GM23338 (cell line): ENCODE results near the gene VPS37C. TPM values are rescaled to one million over a fixed set of nuclear protein-coding genes. Genes with fewer than 3 reads are reported as not detected.

Source experiments
- CREB1 ChIP-seq: fragments of 250-450 bp; sonication (Bioruptor Pico); IDR thresholded peaks from 2 replicates; pipeline ENCODE4 v1.5.0; 2020; ENCODE audit warnings: low read depth, mild to moderate bottlenecking, moderate library complexity
- STAT1 ChIP-seq: IDR thresholded peaks from one replicate; pipeline ENCODE4 v1.6.1; 2016; ENCODE audit warnings: antibody characterized with exemption; ENCODE audit not compliant: unreplicated experiment
- ZNF462 ChIP-seq: fragments of 250-450 bp; sonication (Bioruptor Pico); IDR thresholded peaks from 2 replicates; pipeline ENCODE4 v1.5.0; 2020; ENCODE audit warnings: mild to moderate bottlenecking, moderate library complexity
- polyA plus RNA-seq: library from polyadenylated mRNA; unstranded; fragments of >200 nt; fragmentation: Nextera tagmentation; extraction: Ambion mirVana; gene quantifications from 2 replicates; pipeline ENCODE4 v1.2.1, GENCODE V29; 2016
- total RNA-seq: library from RNA; depleted of rRNA; stranded (reverse); fragments of >200 nt; shearing (Covaris generic); gene quantifications from 2 replicates; pipeline ENCODE4 v1.2.3, GENCODE V29; 2014
- TF ChIP-seq, protein P1 (sequence below): IDR thresholded peaks from one replicate; pipeline ENCODE4 v1.6.1; 2018; ENCODE audit warnings: antibody characterized with exemption; ENCODE audit not compliant: unreplicated experiment

VPS37C gene
- total and polyA plus RNA-seq, 2 experiments from 2014 or later = 8.8 to 19.4 TPM

DNA sequence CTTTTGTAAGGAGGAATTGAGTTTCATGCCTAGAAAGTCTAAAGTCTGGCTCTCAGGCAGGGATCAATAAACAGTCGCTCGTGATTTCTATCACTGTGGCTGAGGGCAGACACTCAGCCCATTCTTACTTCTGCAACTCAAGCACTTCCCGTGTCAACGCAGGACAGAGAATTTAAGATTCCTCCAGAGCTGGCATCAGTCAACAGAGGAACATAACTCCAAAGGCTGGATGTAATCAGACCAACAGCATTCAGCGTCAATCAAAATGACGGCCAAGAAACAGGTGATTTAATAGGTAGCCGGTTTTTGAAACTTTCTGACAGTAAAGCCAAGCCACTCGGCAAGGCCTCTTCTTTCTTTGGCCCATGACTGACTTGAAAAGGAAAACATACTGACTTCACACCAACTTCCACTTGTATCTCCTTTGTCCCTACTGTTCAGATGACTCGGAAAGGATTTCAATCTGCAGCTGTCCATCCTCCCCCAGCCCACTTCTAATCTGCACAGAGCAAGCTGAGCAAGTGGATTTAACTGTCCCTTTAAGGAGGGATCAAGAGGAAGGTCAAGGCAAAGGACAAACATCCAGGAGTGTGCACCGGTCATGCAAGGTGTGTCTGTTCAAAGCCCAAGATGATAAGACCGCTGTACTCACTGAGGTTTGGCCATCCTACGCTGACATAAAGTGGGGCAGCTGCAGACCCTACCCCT, 9.5 kb downstream of the VPS37C start (continued):
- no peak for TF ChIP-seq ZNF462 (CRISPR knock-in tag)
- no peak for TF ChIP-seq CREB1 (CRISPR knock-in tag)
- TF ChIP-seq STAT1 = no peak
- TF ChIP-seq, protein P1, sequence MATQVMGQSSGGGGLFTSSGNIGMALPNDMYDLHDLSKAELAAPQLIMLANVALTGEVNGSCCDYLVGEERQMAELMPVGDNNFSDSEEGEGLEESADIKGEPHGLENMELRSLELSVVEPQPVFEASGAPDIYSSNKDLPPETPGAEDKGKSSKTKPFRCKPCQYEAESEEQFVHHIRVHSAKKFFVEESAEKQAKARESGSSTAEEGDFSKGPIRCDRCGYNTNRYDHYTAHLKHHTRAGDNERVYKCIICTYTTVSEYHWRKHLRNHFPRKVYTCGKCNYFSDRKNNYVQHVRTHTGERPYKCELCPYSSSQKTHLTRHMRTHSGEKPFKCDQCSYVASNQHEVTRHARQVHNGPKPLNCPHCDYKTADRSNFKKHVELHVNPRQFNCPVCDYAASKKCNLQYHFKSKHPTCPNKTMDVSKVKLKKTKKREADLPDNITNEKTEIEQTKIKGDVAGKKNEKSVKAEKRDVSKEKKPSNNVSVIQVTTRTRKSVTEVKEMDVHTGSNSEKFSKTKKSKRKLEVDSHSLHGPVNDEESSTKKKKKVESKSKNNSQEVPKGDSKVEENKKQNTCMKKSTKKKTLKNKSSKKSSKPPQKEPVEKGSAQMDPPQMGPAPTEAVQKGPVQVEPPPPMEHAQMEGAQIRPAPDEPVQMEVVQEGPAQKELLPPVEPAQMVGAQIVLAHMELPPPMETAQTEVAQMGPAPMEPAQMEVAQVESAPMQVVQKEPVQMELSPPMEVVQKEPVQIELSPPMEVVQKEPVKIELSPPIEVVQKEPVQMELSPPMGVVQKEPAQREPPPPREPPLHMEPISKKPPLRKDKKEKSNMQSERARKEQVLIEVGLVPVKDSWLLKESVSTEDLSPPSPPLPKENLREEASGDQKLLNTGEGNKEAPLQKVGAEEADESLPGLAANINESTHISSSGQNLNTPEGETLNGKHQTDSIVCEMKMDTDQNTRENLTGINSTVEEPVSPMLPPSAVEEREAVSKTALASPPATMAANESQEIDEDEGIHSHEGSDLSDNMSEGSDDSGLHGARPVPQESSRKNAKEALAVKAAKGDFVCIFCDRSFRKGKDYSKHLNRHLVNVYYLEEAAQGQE = no peak
